DOHH2 (cell line): ENCODE data around the gene TEX36.
"Not testable (repeated sequence)": the region's sequence is repeated elsewhere in the genome, so short reads cannot be mapped to it uniquely, and the experiment has no call there.

Experiments used
- H3F3A ChIP-seq: fragments of 200-600 bp; sonication (generic), shearing (Covaris generic); 2 replicates; pipeline ENCODE4 v1.6.0; 2016; ENCODE audit warnings: antibody characterized with exemption, mild to moderate bottlenecking; ENCODE audit not compliant: control insufficient read depth, insufficient read depth
- H3K27ac ChIP-seq: fragments of 200-600 bp; sonication (generic); 2 replicates; pipeline ENCODE4 v1.5.1; 2014; ENCODE audit warnings: low read depth, mild to moderate bottlenecking, low read length, moderate library complexity
- H3K27me3 ChIP-seq: fragments of 200-600 bp; sonication (generic); 2 replicates; pipeline ENCODE4 v1.6.1; 2014; ENCODE audit warnings: mild to moderate bottlenecking, low read length, mixed read lengths; ENCODE audit not compliant: control insufficient read depth
- H3K36me3 ChIP-seq: fragments of 200-600 bp; sonication (generic); 2 replicates; pipeline ENCODE4 v1.6.1; 2014; ENCODE audit warnings: mild to moderate bottlenecking, low read length, moderate library complexity, mixed read lengths; ENCODE audit not compliant: control insufficient read depth
- H3K4me1 ChIP-seq: fragments of 200-600 bp; sonication (generic); 2 replicates; pipeline ENCODE4 v1.6.1; 2014; ENCODE audit warnings: mild to moderate bottlenecking, low read length, mixed read lengths; ENCODE audit not compliant: control insufficient read depth
- H3K4me2 ChIP-seq: fragments of 200-600 bp; sonication (generic); 2 replicates; pipeline ENCODE4 v1.6.0; 2014; ENCODE audit warnings: mild to moderate bottlenecking, low read length, moderate library complexity
- H3K4me3 ChIP-seq: fragments of 200-600 bp; sonication (generic); 2 replicates; pipeline ENCODE4 v1.5.1; 2014; ENCODE audit warnings: mild to moderate bottlenecking, low read length, mixed read lengths
- H3K79me2 ChIP-seq: fragments of 200-600 bp; sonication (generic); 2 replicates; pipeline ENCODE4 v1.6.1; 2014; ENCODE audit warnings: mild to moderate bottlenecking, low read length, mixed read lengths; ENCODE audit not compliant: control insufficient read depth
- H3K9me2 ChIP-seq: fragments of 200-600 bp; sonication (generic); replicated peaks from 2 replicates; pipeline ENCODE4 v1.6.1; 2014; ENCODE audit warnings: mild to moderate bottlenecking, low read length, mixed read lengths; ENCODE audit not compliant: control insufficient read depth
- H3K9me3 ChIP-seq: fragments of 200-600 bp; sonication (generic); 2 replicates; pipeline ENCODE4 v1.6.1; 2014; ENCODE audit warnings: antibody characterized with exemption, low read length, mixed read lengths; ENCODE audit not compliant: control insufficient read depth, insufficient read depth
- H4K20me1 ChIP-seq: fragments of 200-600 bp; sonication (generic); 2 replicates; pipeline ENCODE4 v1.6.0; 2014; ENCODE audit warnings: low read depth, mild to moderate bottlenecking, antibody characterized with exemption, low read length, moderate library complexity; ENCODE audit not compliant: control insufficient read depth, insufficient read depth
- CTCF ChIP-seq: fragments of 200-600 bp; sonication (generic); IDR thresholded peaks from one replicate; pipeline ENCODE4 v1.5.1; 2014; ENCODE audit warnings: antibody characterized with exemption, mild to moderate bottlenecking, low read depth, low read length; ENCODE audit not compliant: poor library complexity, severe bottlenecking
- EZH2phosphoT487 ChIP-seq: fragments of 200-600 bp; sonication (generic); IDR thresholded peaks from 2 replicates; pipeline ENCODE4 v1.6.1; 2017; ENCODE audit warnings: borderline replicate concordance, mild to moderate bottlenecking, antibody characterized with exemption, low read length, moderate library complexity, mixed read lengths

Gene TEX36

GRCh38 chr10:125620401-125620800, 62.6 kb downstream of the TEX36 start:
- H4K20me1 ChIP-seq: no peaks in the 10 kb centered on the region
- H3K4me1 ChIP-seq: no peaks in the 10 kb centered on the region
- H3K79me2 ChIP-seq: no peaks in the 10 kb centered on the region
- H3K9me2 ChIP-seq: no peaks in the 10 kb centered on the region
- H3K4me3 ChIP-seq: no peak overlapping the region
- H3K36me3 ChIP-seq: no peaks in the 10 kb centered on the region
- H3F3A ChIP-seq: no peaks in the 10 kb centered on the region
- H3K9me3 ChIP-seq: no peaks in the 10 kb centered on the region
- H3K27ac ChIP-seq: no peak overlapping the region
- TF ChIP-seq CTCF (no peak), EZH2phosphoT487 (no peak)
- H3K4me2 ChIP-seq: no peak overlapping the region
- no peaks in the 10 kb centered on the region for H3K27me3 ChIP-seq

GRCh38 chr10:125613062-125613461, 69.9 kb downstream of the TEX36 start:
- not testable (repeated sequence) for H3K9me2 ChIP-seq, H3K4me3 ChIP-seq, H3K79me2 ChIP-seq, H3F3A ChIP-seq, H3K36me3 ChIP-seq, H3K9me3 ChIP-seq, H3K4me1 ChIP-seq, H3K27ac ChIP-seq, H4K20me1 ChIP-seq, H3K27me3 ChIP-seq, H3K4me2 ChIP-seq

- Histone ChIP-seq H3K9me3 (no peaks in the 10 kb centered on the region), H3K27me3 (no peaks in the 10 kb centered on the region), H3K4me1 (no peaks in the 10 kb centered on the region), H3K79me2 (no peaks in the 10 kb centered on the region), H4K20me1 (no peaks in the 10 kb centered on the region), H3K27ac (no peak overlapping the region), H3K9me2 (no peaks in the 10 kb centered on the region), H3K4me2 (no peak overlapping the region), H3K36me3 (no peaks in the 10 kb centered on the region), H3F3A (no peaks in the 10 kb centered on the region), H3K4me3 (no peak overlapping the region)
- TF ChIP-seq EZH2phosphoT487 (no peak), CTCF (no peak)
Measured at GRCh38 chr10:125611756-125612155, 71.2 kb downstream of the TEX36 start.

- no peak overlapping the region for H3K27ac ChIP-seq
- H3K9me2 ChIP-seq: no peaks in the 10 kb centered on the region
- H3K4me2 ChIP-seq: no peak overlapping the region
- TF ChIP-seq CTCF (no peak), EZH2phosphoT487 (no peak)
- H3K9me3 ChIP-seq: no peaks in the 10 kb centered on the region
- H3K4me3 ChIP-seq: no peak overlapping the region
- H4K20me1 ChIP-seq: no peaks in the 10 kb centered on the region
- H3F3A ChIP-seq: no peaks in the 10 kb centered on the region
- no peaks in the 10 kb centered on the region for H3K36me3 ChIP-seq
- no peaks in the 10 kb centered on the region for H3K79me2 ChIP-seq
- no peaks in the 10 kb centered on the region for H3K4me1 ChIP-seq
- H3K27me3 ChIP-seq: no peaks in the 10 kb centered on the region
Measured at GRCh38 chr10:125611216-125611615, 71.7 kb downstream of the TEX36 start.
